Ovary (tissue), 10 donors: ENCODE data around the gene AP3S2. TPM values are rescaled to one million over a fixed set of nuclear protein-coding genes. Genes with fewer than 3 reads are reported as not detected.
"Not testable (repeated sequence)": the region's sequence is repeated elsewhere in the genome, so short reads cannot be mapped to it uniquely, and the experiment has no call there.

Source experiments
- DNase-seq, 5 donors: peaks; one replicate each; pipeline ENCODE4 v3.0.0-alpha.2; 2019 to 2020
- H3K27ac ChIP-seq, 2 donors: fragments of 200-600 bp; one replicate each; pipeline versions ENCODE4 v1.5.1 to v1.8.0; 2019 to 2022
- H3K27me3 ChIP-seq: fragments of 200-600 bp; one replicate; pipeline ENCODE4 v1.8.0; 2022
- H3K36me3 ChIP-seq: fragments of 200-600 bp; sonication (generic); one replicate; pipeline ENCODE4 v1.5.1; 2019
- H3K4me1 ChIP-seq: one replicate; pipeline ENCODE4 v1.8.1; 2013; ENCODE audit warnings: mild to moderate bottlenecking, moderate library complexity; ENCODE audit not compliant: insufficient read depth
- H3K4me3 ChIP-seq: fragments of 200-600 bp; sonication (generic); one replicate; pipeline ENCODE4 v1.5.1; 2017
- H3K9me3 ChIP-seq, 2 donors: fragments of 200-600 bp in 1 of 2; sonication (generic) in 1 of 2; one replicate each; pipeline versions ENCODE4 v1.5.1 to v1.8.1; 2013 to 2019; ENCODE audit warnings: mild to moderate bottlenecking in 1 of 2, moderate library complexity in 1 of 2
- EP300 ChIP-seq: sonication (generic); formaldehyde crosslinking; IDR thresholded peaks from one replicate; pipeline ENCODE4 v1.6.1; 2017; ENCODE audit warnings: antibody characterized with exemption
- POLR2A ChIP-seq: fragments of 450-650 bp; IDR thresholded peaks from one replicate; pipeline ENCODE4 v1.6.1; 2017; ENCODE audit warnings: antibody characterized with exemption, mild to moderate bottlenecking, moderate library complexity
- WGBS, 3 donors: extraction: QIAGEN DNeasy Blood & Tissue Kit in 1 of 3; methylation state at CpG; one replicate each; pipeline versions ENCODE4 v1.1.5 to v1.1.7; 2013 to 2017; 5-methylcytosine and 5-hydroxymethylcytosine counted together
- intact Hi-C, 4 donors: fragments of 100-400 bp; cut with DNase I; formaldehyde crosslinking; loops; one replicate each; pipeline versions ENCODE4 v1.11.0 to v1.15.1; 2022 to 2023
- long read RNA-seq, 3 donors: library from polyadenylated mRNA in 2 of 3; unstranded in 2 of 3; transcript quantifications; one replicate each; pipeline ENCODE4 v2.0.0 and lab custom pipeline, GENCODE V29; 2021 to 2026
- polyA plus RNA-seq, 2 donors: library from polyadenylated mRNA; stranded (reverse); fragments of 200-250 nt in 1 of 2; fragments of 350-450 nt in 1 of 2; fragmentation: Illumina TruSeq in 1 of 2; extraction: RNeasy Lipid Tissue Mini Kit (QIAGEN cat#74804) in 1 of 2; gene quantifications; one replicate each; pipeline ENCODE4 v1.2.3, GENCODE V29; 2013 to 2014
- total RNA-seq, 7 donors: library from RNA; depleted of rRNA in 2 of 7; stranded (reverse); fragments of >200 nt in 2 of 7; fragmentation: NEBNext Ultra II Directional in 3 of 7; extraction: Animal tissue kit (Norgen Biotek cat#: 25700) in 3 of 7; gene quantifications; one replicate each; pipeline versions ENCODE4 v1.1.0 to v1.2.4, GENCODE V29; 2016 to 2023
- TF ChIP-seq, protein P1 (sequence below), 3 donors: fragments of 450-650 bp in 2 of 3; fragments of 200-600 bp in 1 of 3; IDR thresholded peaks; one replicate each; pipeline versions ENCODE4 v1.5.1 to v1.8.0; 2016 to 2022; ENCODE audit warnings: antibody characterized with exemption in 3 of 3, mild to moderate bottlenecking in 1 of 3
- donor health status: DM: no; HTN: no; CAD: no; lungs with moderate emphysema.
- donor health status: DM: no; HTN: no; CAD: no.
- donor health status: Bipolar disorder and iron deficiency.
- donor health status: DM: yes; HTN: yes; CAD: no.
- donor health status: DM: no; HTN: no; CAD: no.
- donor health status: DM: yes; HTN: yes; CAD: no.

The AP3S2 gene
- total RNA-seq, result 10 to 100 TPM; 15.3 to 40.2 (median 30.7) TPM
- polyA plus RNA-seq, result 10 to 100 TPM; 17.5 to 57.1 TPM
- long read RNA-seq, donor 1, full-length matches to known transcripts, result 138 of 161 reads
- long read RNA-seq, donor 1, partial matches to known transcripts, result 4 of 161 reads
- long read RNA-seq, donor 1, other reads (novel, unspliced or antisense), result 19 of 161 reads
- long read RNA-seq, donor 2, full-length matches to known transcripts, result 31 of 31 reads
- long read RNA-seq, donor 2, partial matches to known transcripts, result 0 of 31 reads
- long read RNA-seq, donor 2, other reads (novel, unspliced or antisense), result 0 of 31 reads
- long read RNA-seq, donor 3, full-length matches to known transcripts, result 47 of 59 reads
- long read RNA-seq, donor 3, partial matches to known transcripts, result 0 of 59 reads
- long read RNA-seq, donor 3, other reads (novel, unspliced or antisense), result 12 of 59 reads

DNA sequence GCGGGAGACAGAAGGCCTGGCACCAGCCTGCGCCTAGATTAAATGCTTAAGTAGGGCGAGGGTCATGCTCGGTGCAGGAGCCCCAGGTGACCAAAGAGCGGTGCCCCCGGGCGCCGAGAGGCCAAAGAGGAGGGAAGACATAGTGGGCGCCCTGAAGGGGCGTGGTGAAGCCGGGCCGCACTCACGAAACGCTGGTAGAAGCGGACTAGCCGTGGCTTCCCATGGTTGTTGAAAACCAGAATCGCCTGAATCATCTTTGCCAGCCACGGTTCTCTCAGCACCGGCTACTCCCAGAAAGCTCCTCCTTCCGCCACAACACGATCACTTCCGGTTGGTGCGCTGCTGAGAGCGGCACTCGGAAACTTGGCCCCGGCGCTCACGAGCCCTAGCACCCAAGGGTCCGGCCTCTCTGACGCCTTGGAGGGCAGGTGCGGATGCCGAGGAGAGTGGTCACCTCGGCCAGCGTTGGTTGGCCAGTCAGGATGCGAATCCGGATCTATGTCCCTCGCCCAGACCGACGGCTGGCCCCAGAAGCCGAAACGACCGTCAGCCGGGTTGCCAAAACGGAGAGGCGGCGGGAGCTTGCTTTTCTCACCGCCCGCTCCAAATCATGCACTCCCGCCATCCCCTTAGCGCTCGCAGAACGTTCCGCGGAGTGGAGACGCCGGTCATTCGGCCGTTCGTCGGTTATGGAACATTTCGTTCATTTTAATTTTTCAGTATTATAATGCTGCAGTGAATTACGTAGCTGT, at the start of gene AP3S2:
TSS of gene AP3S2 (minus strand) at position 299 of the 752 bp plus-strand sequence. CDS start at position 254, 45 bp downstream.
- intact Hi-C loops, result loop anchor here in 3 of 4 donors (5.0 to 10.0 kb wide), 4 partner anchors 108 to 331 kb away; partner anchors contain the start of gene ZNF710 (in 1 of the 3)
- 0 to 1% (median 0%) methylated on average over 62 of the region's 62 CpGs for WGBS, 3 donors
- H3K9me3 ChIP-seq, result no peaks in the 10 kb centered on the region
- H3K36me3 ChIP-seq, result no peaks in the 10 kb centered on the region
- peak; percentile 88 to 92 (median 89) for DNase-seq
- TF ChIP-seq POLR2A (peak; percentile 50), EP300 (no peak)
- TF ChIP-seq, protein P1, sequence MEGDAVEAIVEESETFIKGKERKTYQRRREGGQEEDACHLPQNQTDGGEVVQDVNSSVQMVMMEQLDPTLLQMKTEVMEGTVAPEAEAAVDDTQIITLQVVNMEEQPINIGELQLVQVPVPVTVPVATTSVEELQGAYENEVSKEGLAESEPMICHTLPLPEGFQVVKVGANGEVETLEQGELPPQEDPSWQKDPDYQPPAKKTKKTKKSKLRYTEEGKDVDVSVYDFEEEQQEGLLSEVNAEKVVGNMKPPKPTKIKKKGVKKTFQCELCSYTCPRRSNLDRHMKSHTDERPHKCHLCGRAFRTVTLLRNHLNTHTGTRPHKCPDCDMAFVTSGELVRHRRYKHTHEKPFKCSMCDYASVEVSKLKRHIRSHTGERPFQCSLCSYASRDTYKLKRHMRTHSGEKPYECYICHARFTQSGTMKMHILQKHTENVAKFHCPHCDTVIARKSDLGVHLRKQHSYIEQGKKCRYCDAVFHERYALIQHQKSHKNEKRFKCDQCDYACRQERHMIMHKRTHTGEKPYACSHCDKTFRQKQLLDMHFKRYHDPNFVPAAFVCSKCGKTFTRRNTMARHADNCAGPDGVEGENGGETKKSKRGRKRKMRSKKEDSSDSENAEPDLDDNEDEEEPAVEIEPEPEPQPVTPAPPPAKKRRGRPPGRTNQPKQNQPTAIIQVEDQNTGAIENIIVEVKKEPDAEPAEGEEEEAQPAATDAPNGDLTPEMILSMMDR (IDR thresholded peaks at IDR 0.05), result peak in 1 of 3 donors; percentile 19
- peak within 1 kb of the TSS; percentile 76 to 80 for H3K27ac ChIP-seq
- H3K4me1 ChIP-seq, result peaks cover 1% of the 10 kb centered on the region
- peak within 1 kb of the TSS; percentile 65 for H3K4me3 ChIP-seq
- no peaks in the 10 kb centered on the region for H3K27me3 ChIP-seq

DNA sequence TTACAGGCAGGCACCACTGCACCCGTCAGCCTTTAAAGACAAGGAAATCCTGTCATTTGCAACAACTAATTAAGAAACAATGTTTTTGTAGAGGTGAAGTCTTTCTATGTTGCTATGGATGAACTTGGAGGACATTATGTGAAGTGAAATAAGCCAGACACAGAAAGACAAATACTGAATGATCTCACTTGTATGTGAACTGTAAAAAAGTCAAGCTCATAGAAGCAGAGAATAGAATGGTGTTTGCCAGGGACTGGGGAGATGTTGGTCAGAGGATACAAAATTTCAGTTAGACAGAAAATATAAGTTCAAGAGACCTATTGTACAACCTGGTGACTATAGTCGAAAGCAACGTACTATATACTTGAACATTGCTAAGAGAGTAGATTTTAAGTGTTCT, 46.1 kb upstream of the AP3S2 start:
- Histone ChIP-seq H3K27me3 (no peaks in the 10 kb centered on the region), H3K36me3 (no peaks in the 10 kb centered on the region), H3K27ac (no peak overlapping the region), H3K4me1 (no peaks in the 10 kb centered on the region), H3K4me3 (no peak overlapping the region), H3K9me3 (no peaks in the 10 kb centered on the region)
- no peak for DNase-seq
- 84 to 91% (median 86%) methylated on average over 3 of the region's 3 CpGs for WGBS, 3 donors
- intact Hi-C loops, result no loop called here
- TF ChIP-seq EP300, result no peak
- TF ChIP-seq, protein P1 (IDR thresholded peaks at IDR 0.05), result no peak
- TF ChIP-seq POLR2A, result no peak

DNA sequence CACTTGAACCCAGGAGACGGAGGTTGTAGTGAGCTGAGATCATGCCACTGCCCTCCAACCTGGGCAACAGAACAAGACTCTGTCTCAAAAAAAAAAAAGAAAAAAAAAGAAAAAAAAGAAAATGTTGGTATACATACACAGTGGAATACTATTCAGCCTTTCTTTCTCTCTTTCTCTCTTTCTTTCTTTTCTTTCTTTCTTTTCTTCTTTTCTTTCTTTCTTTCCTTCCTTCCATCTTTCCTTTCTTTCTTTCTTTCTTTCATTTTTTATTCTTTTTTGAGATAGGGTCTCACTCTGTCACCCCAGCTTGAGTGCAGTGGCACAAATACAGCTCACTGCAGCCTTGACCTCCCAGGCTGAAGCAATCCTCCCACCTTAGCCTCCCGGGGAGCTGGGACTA, 45.6 kb upstream of the AP3S2 start:
- H3K36me3 ChIP-seq, H3K27ac ChIP-seq, DNase-seq, H3K9me3 ChIP-seq, H3K4me1 ChIP-seq, intact Hi-C loops, H3K4me3 ChIP-seq, H3K27me3 ChIP-seq: not testable (repeated sequence)
- WGBS, 3 donors, result 49 to 54% (median 52%) methylated on average over 2 of the region's 2 CpGs

DNA sequence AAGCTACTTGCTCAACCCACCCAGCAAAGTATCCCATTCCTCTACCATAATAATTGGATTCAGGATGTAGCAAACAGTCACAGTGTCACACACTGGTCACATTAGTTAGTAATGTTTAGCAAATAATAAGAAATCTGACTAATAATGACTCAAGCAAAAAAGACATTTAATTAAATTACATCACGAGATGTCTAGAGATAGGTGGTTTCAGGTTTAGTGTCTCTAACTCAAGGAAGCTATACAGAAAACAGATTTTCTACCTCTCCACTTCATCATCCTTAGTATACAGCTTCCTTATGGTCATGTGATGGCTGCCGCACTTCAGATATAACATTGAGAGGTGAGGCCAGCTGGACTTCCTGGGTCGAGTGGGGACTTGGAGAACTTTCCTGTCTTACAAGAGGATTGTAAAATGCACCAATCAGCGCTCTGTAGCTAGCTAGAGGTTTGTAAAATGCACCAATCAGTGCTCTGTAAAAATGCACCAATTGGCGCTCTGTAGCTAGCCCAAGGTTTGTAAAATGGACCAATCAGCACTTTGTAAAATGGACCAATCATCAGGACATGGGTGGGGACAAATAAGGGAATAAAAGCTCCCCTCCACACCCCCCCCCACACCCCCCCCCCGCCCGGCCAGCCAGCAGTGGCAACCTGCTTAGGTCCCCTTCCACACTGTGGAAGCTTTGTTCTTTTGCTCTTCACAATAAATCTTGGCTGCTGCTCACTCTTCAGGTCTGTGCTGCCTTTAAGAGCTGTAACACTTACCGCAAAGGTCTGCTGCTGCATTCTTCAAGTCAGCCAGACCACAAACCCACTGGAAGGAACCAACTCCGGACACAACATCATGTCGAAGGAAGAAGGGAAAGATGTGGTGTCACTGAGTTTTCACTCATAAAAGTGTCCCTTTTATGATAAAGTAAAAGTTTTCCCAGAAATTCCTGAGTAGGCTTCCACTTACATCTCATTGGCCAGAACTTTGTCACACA, 43.9 kb upstream of the AP3S2 start:
- 80 to 90% (median 84%) methylated on average over 10 of the region's 10 CpGs for WGBS, 3 donors
- Histone ChIP-seq H3K9me3 (no peaks in the 10 kb centered on the region), H3K4me1 (no peaks in the 10 kb centered on the region), H3K27ac (no peak overlapping the region), H3K4me3 (no peak overlapping the region), H3K36me3 (no peaks in the 10 kb centered on the region), H3K27me3 (no peaks in the 10 kb centered on the region)
- DNase-seq, result no peak
- intact Hi-C loops, result no loop called here
- no peak for TF ChIP-seq EP300
- TF ChIP-seq, protein P1 (IDR thresholded peaks at IDR 0.05), result no peak
- no peak for TF ChIP-seq POLR2A
